Large intestine (tissue), 3 donors: ENCODE results near the gene AURKB. TPM values are rescaled to one million over a fixed set of nuclear protein-coding genes. Genes with fewer than 3 reads are reported as not detected.
"Not testable (repeated sequence)": the region's sequence is repeated elsewhere in the genome, so short reads cannot be mapped to it uniquely, and the experiment has no call there.

Experiments
- DNase-seq, 2 donors: peaks; one replicate each; pipeline versions ENCODE4 v3.0.0 to v3.0.0-alpha.2; 2013
- H3K27ac ChIP-seq: one replicate; pipeline ENCODE4 v1.5.1; 2013; ENCODE audit warnings: low read length
- H3K27me3 ChIP-seq: 2 replicates; pipeline ENCODE4 v1.6.1; 2013; ENCODE audit warnings: low read length; ENCODE audit not compliant: control insufficient read depth, insufficient read depth
- H3K36me3 ChIP-seq: 2 replicates; pipeline ENCODE4 v1.6.1; 2013; ENCODE audit warnings: low read length; ENCODE audit not compliant: control insufficient read depth, insufficient read depth
- H3K4me1 ChIP-seq: one replicate; pipeline ENCODE4 v1.6.1; 2013; ENCODE audit warnings: low read length; ENCODE audit not compliant: control insufficient read depth, insufficient read depth
- H3K4me3 ChIP-seq: one replicate; pipeline ENCODE4 v1.5.1; 2013; ENCODE audit warnings: low read length
- H3K9me3 ChIP-seq: one replicate; pipeline ENCODE4 v1.6.1; 2013; ENCODE audit warnings: mild to moderate bottlenecking, low read depth, low read length, moderate library complexity; ENCODE audit not compliant: control insufficient read depth
- WGBS: methylation state at CpG from one replicate; pipeline ENCODE4 v1.1.5; 2013; ENCODE audit warnings: low lambda C conversion rate; ENCODE audit not compliant: insufficient coverage; 5-methylcytosine and 5-hydroxymethylcytosine counted together
- polyA plus RNA-seq: library from polyadenylated mRNA; unstranded; fragments of 120-200 nt; gene quantifications from one replicate; pipeline ENCODE4 v1.2.1, GENCODE V29; 2013

The AURKB gene
- polyA plus RNA-seq, 1 donor, result 22.6 TPM

DNA sequence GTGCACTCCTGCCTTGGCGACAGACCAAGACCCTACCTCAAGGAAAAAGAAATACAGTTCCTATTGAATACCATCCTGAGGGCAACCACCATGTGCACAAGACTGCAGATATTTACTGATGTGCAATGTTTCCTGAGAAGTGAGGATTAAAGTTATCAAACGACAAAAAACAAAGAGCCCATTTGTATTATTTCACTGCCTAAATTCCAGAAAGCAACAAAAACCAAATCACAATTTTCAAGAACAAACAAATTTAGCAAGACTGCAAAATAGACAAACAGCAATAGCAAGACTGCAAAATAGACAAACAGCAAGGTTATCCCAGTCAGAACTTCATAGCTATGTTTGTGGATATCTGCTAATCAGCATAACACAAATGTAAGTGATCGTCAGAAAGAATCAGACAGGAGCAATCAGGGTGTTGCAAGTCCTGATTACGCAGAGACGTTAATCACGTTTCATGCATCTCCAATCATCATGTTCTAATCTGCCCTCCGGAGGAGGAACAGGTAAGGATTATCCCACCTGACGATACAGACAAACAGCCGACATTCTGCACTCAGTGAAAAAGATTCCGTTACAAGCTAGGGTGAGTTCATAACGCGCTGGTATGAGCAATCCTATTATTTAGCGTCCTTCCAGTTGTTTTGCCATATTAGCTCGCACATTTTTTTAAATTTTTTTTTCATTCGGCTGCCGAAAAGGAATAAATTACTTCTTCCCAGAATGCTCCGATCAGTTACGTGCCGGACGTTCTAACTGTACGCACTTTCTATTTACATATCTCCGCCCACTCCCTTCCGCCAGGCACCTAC lies 37.1 kb downstream of the AURKB start:
- peak; percentile 96 for DNase-seq
- H3K9me3 ChIP-seq, result no peaks in the 10 kb centered on the region
- no peaks in the 10 kb centered on the region for H3K27me3 ChIP-seq
- H3K36me3 ChIP-seq, result no peaks in the 10 kb centered on the region
- peak overlapping the region; percentile 79 for H3K27ac ChIP-seq
- peak overlapping the region; percentile 35 for H3K4me3 ChIP-seq
- H3K4me1 ChIP-seq, result peaks cover 26% of the 10 kb centered on the region
- 0% methylated on average over 9 of the region's 23 CpGs for WGBS

DNA sequence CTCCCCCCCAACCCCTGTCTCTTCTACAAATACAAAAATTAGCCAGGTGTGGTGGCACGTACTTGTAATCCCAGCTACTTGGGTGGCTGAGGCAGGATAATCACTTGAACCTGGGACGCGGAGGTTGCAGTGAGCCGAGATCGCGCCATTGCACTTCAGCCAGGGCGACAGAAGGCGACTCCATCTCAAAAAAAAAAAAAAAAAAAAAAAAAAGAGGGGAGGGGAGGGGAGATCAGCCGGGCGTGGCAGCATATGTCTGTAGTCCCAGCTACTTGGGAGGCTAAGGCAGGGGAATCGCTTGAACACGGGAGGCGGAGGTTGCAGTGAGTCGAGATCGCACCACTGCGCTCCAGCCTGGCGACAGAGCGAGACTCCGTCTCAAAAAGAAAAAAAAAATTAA lies 40.2 kb downstream of the AURKB start:
- H3K36me3 ChIP-seq, H3K4me1 ChIP-seq, H3K4me3 ChIP-seq, H3K9me3 ChIP-seq, DNase-seq, H3K27ac ChIP-seq, H3K27me3 ChIP-seq: not testable (repeated sequence)
- 100% methylated on average over 2 of the region's 19 CpGs for WGBS

DNA sequence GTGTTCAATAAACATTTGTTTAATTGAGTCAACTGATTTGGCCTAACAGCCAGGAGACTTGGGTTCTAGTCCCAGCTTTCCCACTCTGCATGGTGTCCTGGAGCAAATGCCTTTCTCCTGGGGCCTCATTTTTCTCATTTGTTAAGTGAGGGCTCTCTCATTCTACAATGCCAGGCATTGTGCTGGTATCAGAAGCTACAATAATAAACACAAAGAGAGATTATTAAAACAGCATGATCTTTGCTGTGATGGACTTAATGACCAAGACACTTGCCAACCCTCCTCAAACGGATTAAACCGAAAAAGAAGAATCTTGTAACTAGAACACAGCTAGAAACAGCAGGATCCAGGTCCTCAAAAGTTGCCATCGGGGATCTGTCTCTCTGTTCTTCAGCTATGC lies 42.8 kb downstream of the AURKB start:
- Histone ChIP-seq H3K4me1 (peaks cover 18% of the 10 kb centered on the region), H3K4me3 (no peak overlapping the region), H3K27ac (no peak overlapping the region), H3K9me3 (no peaks in the 10 kb centered on the region), H3K27me3 (no peaks in the 10 kb centered on the region), H3K36me3 (no peaks in the 10 kb centered on the region)
- 100% methylated on average over 1 of the region's 3 CpGs for WGBS
- DNase-seq, result no peak

DNA sequence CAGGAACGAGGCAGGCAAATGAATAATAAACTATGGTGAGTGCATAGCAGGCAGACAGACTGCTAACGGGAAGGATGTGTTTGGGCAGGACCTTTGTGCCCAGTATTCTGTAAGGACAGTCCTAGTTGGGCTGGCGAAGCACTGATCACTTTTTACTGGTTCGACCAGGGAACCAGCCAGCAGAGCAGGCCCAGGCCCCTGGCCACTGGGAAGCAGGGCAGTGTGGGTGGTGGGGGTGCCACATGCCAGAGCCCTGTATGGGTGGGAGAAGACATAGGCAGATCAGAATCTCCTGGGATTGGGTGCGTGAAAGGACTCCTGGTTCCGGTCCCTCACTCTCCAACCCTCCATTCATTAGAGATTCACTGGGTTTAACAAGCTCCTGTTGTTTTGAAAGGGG lies 43.6 kb downstream of the AURKB start:
- no peak for DNase-seq
- Histone ChIP-seq H3K27ac (no peak overlapping the region), H3K4me1 (peaks cover 22% of the 10 kb centered on the region), H3K36me3 (no peaks in the 10 kb centered on the region), H3K27me3 (no peaks in the 10 kb centered on the region), H3K4me3 (no peak overlapping the region), H3K9me3 (no peaks in the 10 kb centered on the region)
- WGBS, result no CpG with 5 or more reads among the region's 6 CpGs

DNA sequence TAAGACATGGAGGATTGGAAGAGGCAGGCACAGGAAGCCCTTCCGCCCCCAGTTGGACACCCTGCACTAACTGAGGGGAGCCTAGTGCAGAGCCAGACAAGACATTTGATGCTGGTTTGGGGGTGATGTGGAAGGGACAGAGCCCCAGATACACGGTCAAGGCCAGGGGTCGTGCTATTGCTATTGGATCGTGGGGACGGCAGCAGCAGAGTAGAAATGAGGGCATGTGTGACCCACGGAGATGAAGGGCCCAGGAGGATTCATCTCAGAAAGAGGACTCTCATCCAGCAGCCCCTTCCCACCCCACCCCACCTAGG lies 45.6 kb downstream of the AURKB start:
- H3K9me3 ChIP-seq, result no peaks in the 10 kb centered on the region
- no peak for DNase-seq
- H3K27me3 ChIP-seq, result no peaks in the 10 kb centered on the region
- WGBS, result no CpG with 5 or more reads among the region's 6 CpGs
- peaks cover 14% of the 10 kb centered on the region for H3K36me3 ChIP-seq
- H3K4me3 ChIP-seq, result no peak overlapping the region
- peak overlapping the region; percentile 63 for H3K27ac ChIP-seq
- H3K4me1 ChIP-seq, result peaks cover 33% of the 10 kb centered on the region

DNA sequence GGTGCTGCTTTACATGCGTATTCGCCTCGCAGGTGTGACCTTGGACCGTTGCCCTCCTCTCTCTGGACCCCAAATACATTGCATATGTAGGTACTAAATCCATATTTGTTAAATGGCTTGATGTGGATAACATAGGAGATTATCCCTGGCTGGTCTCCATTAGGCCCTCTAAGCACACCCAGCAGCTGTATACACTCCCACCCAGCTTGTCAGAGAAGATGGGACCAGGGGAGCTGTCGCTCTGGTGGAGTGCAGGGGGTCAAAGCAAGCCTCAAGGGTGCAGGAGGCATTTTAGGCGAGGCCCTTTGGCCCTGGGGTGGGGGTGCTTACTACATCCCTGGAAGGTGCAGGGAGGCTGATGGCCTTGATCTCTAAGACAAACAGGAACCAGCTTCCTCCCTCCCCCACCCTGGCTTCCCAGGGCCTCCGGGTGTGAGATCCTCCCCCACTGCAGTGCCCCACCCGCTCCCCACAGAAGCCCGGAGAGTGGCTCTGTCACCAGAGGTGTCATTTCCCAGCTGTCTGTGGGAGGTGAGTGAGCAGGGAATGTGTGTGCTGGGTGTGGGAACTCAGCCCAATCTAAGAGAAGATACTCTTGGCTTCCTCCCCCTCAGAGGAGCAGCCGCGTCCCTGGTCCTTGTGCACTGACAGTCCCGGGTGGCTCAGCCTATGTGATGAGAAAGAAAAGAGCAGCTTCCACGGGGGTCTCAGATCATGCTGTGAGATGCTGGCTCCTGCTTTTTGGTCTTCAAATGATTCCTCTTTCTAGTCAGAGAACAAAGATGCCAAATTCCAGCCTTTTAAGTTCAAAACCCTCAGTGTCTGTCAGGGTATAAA lies 46.2 kb downstream of the AURKB start:
- no CpG with 5 or more reads among the region's 13 CpGs for WGBS
- H3K27me3 ChIP-seq, result no peaks in the 10 kb centered on the region
- peak; percentile 77 to 87 for DNase-seq
- H3K9me3 ChIP-seq, result no peaks in the 10 kb centered on the region
- peaks cover 20% of the 10 kb centered on the region for H3K36me3 ChIP-seq
- peaks cover 33% of the 10 kb centered on the region for H3K4me1 ChIP-seq
- H3K4me3 ChIP-seq, result no peak overlapping the region
- peak overlapping the region; percentile 63 for H3K27ac ChIP-seq

DNA sequence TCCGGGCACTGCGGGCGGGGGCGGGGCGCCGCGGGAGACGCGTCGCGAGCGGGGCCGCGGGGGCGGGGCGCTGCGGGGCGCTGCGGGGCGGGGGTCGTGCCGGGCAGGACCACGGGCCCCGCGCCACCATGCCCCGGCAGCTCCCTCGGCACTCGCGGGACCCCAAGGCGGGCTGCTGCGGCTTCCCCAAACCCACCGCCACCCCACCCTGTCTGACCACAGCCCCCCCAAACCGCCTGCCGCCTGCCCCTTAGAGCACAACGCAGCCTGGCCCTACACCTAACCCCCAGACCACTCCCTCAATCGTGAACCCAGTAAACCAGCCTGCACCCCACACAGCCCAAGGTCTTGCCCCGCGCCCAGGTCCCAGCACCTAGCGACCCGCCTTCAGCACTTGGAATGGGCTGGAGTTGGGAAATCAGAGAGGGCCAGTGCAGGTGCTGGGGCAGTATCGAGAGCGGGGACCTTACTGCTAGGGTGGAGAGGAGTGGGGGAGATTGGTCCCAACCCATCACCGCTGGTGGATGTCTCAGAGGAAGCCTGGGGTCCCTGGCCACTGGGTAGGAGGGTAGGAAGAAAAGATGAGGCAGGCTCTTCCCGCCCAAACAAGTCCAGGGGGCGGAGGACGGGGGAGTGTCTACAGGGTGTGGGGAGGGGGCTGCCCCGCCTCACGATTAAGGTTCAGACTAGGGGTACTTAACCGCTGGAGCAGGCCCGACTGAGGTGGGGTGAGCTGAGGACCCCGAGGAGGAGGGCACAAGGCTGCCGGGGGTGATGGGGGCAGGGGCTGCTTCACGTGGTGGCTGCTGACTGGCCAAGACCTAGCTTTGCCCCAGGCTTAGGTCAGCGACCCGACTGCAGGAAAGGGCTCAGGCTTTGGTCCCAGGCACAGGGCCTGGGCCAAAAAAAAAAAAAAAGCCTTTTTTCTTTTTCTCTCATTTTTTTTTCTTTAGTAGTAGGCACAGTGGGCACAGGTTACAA lies 47.1 kb downstream of the AURKB start:
- WGBS, result no CpG with 5 or more reads among the region's 55 CpGs
- Histone ChIP-seq H3K27ac (peak overlapping the region; percentile 63), H3K27me3 (no peaks in the 10 kb centered on the region), H3K4me3 (peak overlapping the region; percentile 96), H3K36me3 (peaks cover 20% of the 10 kb centered on the region), H3K4me1 (peaks cover 37% of the 10 kb centered on the region), H3K9me3 (no peaks in the 10 kb centered on the region)
- DNase-seq, result peak in 1 of 2 donors; percentile 63

DNA sequence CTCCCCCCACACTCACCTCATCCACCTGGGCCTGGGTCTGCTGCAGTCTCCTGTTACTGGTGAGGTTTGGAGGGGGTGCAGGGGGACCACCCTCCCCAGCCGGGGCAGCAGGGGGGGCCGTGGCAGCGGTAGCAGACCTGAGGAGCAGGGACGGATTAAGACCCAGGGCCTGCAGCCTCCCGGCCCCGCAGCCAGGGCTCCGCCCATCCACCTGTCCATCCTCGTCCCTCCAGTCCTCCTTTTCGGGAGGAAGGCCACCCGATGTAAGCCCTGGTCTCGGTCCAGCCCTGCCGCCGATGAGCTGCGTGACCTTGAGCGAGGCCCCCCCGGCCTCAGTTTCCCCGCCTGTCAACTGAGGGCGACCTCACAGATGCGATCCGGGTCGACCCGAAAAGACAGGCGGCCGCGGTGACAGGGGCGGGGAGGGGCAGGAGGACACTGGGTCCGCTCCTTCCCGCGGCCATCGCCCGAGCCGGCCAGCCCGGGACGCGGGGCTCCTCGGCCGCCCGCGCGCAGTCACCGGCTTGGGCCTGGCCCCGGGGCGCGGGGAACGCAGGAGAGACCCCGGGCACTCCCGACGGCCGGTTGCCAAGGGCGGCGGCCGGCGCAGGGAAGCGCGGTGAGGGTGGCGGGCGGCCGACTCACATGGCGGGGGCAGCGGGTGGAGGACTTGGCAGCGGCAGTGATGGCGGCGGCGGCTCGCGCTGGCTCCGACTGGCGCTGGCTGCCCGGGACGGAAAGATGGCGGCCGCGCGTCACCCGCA lies 48.0 kb downstream of the AURKB start, which contains the start of gene VAMP2:
VAMP2 (minus strand) TSS at position 716 of the 764 bp plus-strand sequence; CDS start at position 647, 69 bp downstream.
- peak in 1 of 2 donors; percentile 79 for DNase-seq

DNA sequence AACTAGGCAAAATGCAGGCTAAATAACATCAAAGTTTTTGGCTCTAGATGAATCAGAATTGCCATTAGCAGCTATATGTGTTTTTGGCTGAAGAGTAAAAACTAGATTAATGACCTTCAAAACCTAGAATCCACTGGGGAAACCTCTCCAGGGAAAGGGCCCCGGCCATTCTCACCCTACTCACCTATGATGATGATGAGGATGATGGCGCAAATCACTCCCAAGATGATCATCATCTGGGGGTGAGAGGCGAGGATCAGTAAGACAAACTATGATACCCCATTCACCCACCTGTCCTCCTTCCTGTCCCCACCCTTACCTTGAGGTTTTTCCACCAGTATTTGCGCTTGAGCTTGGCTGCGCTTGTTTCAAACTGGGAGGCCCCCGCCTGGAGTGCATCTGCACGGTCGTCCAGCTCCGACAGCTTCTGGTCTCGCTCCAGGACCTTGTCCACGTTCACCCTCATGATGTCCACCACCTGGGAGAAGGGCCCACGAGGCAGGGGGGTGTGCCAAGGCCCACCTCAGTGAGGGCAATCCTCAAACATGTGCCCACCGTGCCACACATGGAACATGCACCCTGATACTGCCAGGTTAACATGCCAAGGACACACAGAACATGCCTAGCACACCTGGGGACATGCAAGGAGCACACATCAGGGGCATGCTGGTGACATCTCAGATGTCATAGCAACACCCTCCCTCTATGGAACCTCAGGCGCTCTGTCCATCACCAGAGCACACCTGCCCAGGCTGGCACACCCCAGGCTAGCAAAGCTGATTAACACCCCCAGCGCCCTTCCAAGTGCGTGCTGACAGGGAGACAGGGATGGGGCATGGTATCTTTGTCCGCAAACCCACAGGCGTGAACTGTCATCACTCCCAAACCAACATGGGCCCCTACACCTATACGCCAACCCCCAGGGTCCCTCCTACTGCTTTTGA lies 48.8 kb downstream of the AURKB start:
- Histone ChIP-seq H3K4me3 (peak overlapping the region; percentile 96), H3K4me1 (peaks cover 42% of the 10 kb centered on the region), H3K36me3 (peaks cover 20% of the 10 kb centered on the region), H3K27me3 (no peaks in the 10 kb centered on the region), H3K9me3 (no peaks in the 10 kb centered on the region), H3K27ac (peak overlapping the region; percentile 73)
- no peak for DNase-seq
- no CpG with 5 or more reads among the region's 19 CpGs for WGBS

More for the DNA sequence above, 48.0 kb downstream of the AURKB start, which contains the start of gene VAMP2:
- no CpG with 5 or more reads among the region's 75 CpGs for WGBS
- H3K9me3 ChIP-seq, result no peaks in the 10 kb centered on the region
- H3K36me3 ChIP-seq, result peaks cover 20% of the 10 kb centered on the region
- peak within 1 kb of the TSS; percentile 96 for H3K4me3 ChIP-seq
- peak within 1 kb of the TSS; percentile 73 for H3K27ac ChIP-seq
- H3K27me3 ChIP-seq, result no peaks in the 10 kb centered on the region
- peaks cover 39% of the 10 kb centered on the region for H3K4me1 ChIP-seq
